K562 (cell line): Measurements from ENCODE around the gene TRAF5. TPM values are rescaled to one million over a fixed set of nuclear protein-coding genes. Genes with fewer than 3 reads are reported as not detected.

Experiments
- ATAC-seq: fragments of 200-7000 bp; cut with Tn5 transposase; 3 replicates; pipeline ENCODE4 v1.9.1; 2020; ENCODE audit warnings: moderate library complexity
- BruUV-seq: library from RNA; stranded (reverse); fragments of 400-500 nt; replicated peaks from 2 replicates; lab custom pipeline; 2021; lab: Mats Ljungman, UMichigan
- CTCF ChIA-PET: fragments of 300-600 bp; formaldehyde crosslinking; extraction: SDS; loops from one replicate; lab custom pipeline; 2021; ENCODE audit warnings: low intra/inter-chr PET ratio; lab: Yijun Ruan, JAX
- POLR2A ChIA-PET: fragments of 300-600, 350-650 bp; sonication (Branson Sonifier 250); formaldehyde crosslinking; extraction: SDS; loops from one replicate; lab custom pipeline; 2021; ENCODE audit warnings: antibody characterized with exemption, inconsistent platforms; lab: Yijun Ruan, JAX
- DNase-seq, 4 experiments: peaks; one replicate each; pipeline versions ENCODE4 v3.0.0 to v3.0.0-alpha.2; 2011 to 2018; ENCODE audit warnings: low spot score in 3 of 4, mixed read lengths in 3 of 4; ENCODE audit errors: extremely low read depth in 1 of 4
- FAIRE-seq: peaks from 2 replicates; lab custom pipeline; 2011; peaks lifted over from hg19 to GRCh38; lab: Jason Lieb, UNC
- H2AFZ ChIP-seq: 2 replicates; pipeline ENCODE4 v1.6.0; 2011; ENCODE audit warnings: low read depth, low read length, control low read depth, inconsistent platforms
- H3K27ac ChIP-seq: fragments of 200-600 bp; 3 replicates; pipeline ENCODE4 v1.8.0; 2011; ENCODE audit warnings: low read depth, mild to moderate bottlenecking, control low read depth, inconsistent platforms, low read length, moderate library complexity, mixed read lengths; ENCODE audit errors: extremely low read depth
- H3K27me3 ChIP-seq, 2 experiments: fragments of 300-600 bp in 1 of 2; 2 replicates in 1 of 2; 3 replicates in 1 of 2; pipeline versions ENCODE4 v1.6.0 to v1.8.0; 2011; ENCODE audit warnings: inconsistent platforms in 2 of 2, low read length in 2 of 2, mild to moderate bottlenecking in 1 of 2, mixed read lengths in 1 of 2, moderate library complexity in 1 of 2; ENCODE audit not compliant: control insufficient read depth in 2 of 2, insufficient read depth in 2 of 2
- H3K36me3 ChIP-seq: fragments of 300-600 bp; 3 replicates; pipeline ENCODE4 v1.8.0; 2011; ENCODE audit warnings: mild to moderate bottlenecking, low read length, inconsistent platforms; ENCODE audit not compliant: control insufficient read depth, insufficient read depth
- H3K4me1 ChIP-seq, 2 experiments: fragments of 200-600 bp in 1 of 2; replicated peaks in 1 of 2; 2 replicates in 1 of 2; 3 replicates in 1 of 2; pipeline versions ENCODE4 v1.5.1 to v1.8.0; 2011; ENCODE audit warnings: inconsistent platforms in 2 of 2, low read length in 2 of 2, mild to moderate bottlenecking in 1 of 2, mixed read lengths in 1 of 2, moderate library complexity in 1 of 2; ENCODE audit not compliant: control insufficient read depth in 2 of 2, insufficient read depth in 2 of 2
- H3K4me2 ChIP-seq: 2 replicates; pipeline ENCODE4 v1.6.1; 2011; ENCODE audit warnings: low read length, control low read depth, inconsistent platforms, mixed read lengths; ENCODE audit not compliant: insufficient read depth
- H3K4me3 ChIP-seq: fragments of 200-600 bp; sonication (generic), shearing (Covaris generic); 2 replicates; pipeline ENCODE4 v1.5.1; 2016; ENCODE audit warnings: control low read depth, inconsistent platforms
- H3K79me2 ChIP-seq: fragments of 200-600 bp; 3 replicates; pipeline ENCODE4 v1.8.0; 2011; ENCODE audit warnings: low read length, inconsistent platforms; ENCODE audit not compliant: control insufficient read depth, insufficient read depth
- H3K9ac ChIP-seq, 2 experiments: 2 replicates each; pipeline versions ENCODE4 v1.6.0 to v1.6.1; 2011; ENCODE audit warnings: low read depth in 2 of 2, low read length in 2 of 2, control low read depth in 1 of 2, inconsistent platforms in 1 of 2, mild to moderate bottlenecking in 1 of 2, mixed read lengths in 1 of 2; ENCODE audit not compliant: insufficient read depth in 1 of 2
- H3K9me1 ChIP-seq: one replicate; pipeline ENCODE4 v1.6.0; 2011; ENCODE audit warnings: inconsistent platforms, mild to moderate bottlenecking, low read length, moderate library complexity; ENCODE audit not compliant: control insufficient read depth, insufficient read depth
- H3K9me3 ChIP-seq: replicated peaks from 2 replicates; pipeline ENCODE4 v1.5.1; 2011; ENCODE audit warnings: low read depth, low read length, inconsistent platforms; ENCODE audit not compliant: control insufficient read depth, insufficient read depth
- H4K20me1 ChIP-seq: replicated peaks from 2 replicates; pipeline ENCODE4 v1.6.1; 2011; ENCODE audit warnings: low read length, inconsistent platforms, mixed read lengths; ENCODE audit not compliant: control insufficient read depth, insufficient read depth
- GATA2 ChIP-seq: sonication (generic); formaldehyde crosslinking; IDR thresholded peaks from 2 replicates; pipeline ENCODE4 v1.4.0; 2020; ENCODE audit warnings: mild to moderate bottlenecking, missing genetic modification reagents
- KDM4B ChIP-seq, 2 experiments: fragments of 450-650 bp in 1 of 2; sonication (generic) in 1 of 2; IDR thresholded peaks; 2 replicates each; pipeline ENCODE4 v1.6.1; 2016 to 2017; ENCODE audit warnings: borderline replicate concordance in 2 of 2, antibody characterized with exemption in 1 of 2, low read depth in 1 of 2, mild to moderate bottlenecking in 1 of 2
- NFIC ChIP-seq: fragments of 450-650 bp; IDR thresholded peaks from 2 replicates; pipeline ENCODE4 v1.6.1; 2017; ENCODE audit warnings: mild to moderate bottlenecking, inconsistent platforms
- PRDM10 ChIP-seq: fragments of 450-650 bp; IDR thresholded peaks from 2 replicates; pipeline ENCODE4 v1.6.1; 2018; ENCODE audit not compliant: partially characterized antibody
- TOE1 ChIP-seq, 2 experiments: fragments of 450-650 bp in 1 of 2; sonication (generic) in 1 of 2; formaldehyde crosslinking in 1 of 2; IDR thresholded peaks; 2 replicates each; pipeline versions ENCODE4 v1.7.1 to v1.8.0; 2016 to 2022; ENCODE audit warnings: borderline replicate concordance in 2 of 2, mild to moderate bottlenecking in 2 of 2, antibody characterized with exemption in 1 of 2, inconsistent platforms in 1 of 2, low read depth in 1 of 2, missing genetic modification reagents in 1 of 2, moderate library complexity in 1 of 2
- ZBTB2 ChIP-seq: fragments of 450-650 bp; IDR thresholded peaks from 2 replicates; pipeline ENCODE4 v1.6.1; 2016; ENCODE audit warnings: antibody characterized with exemption
- ZEB2 ChIP-seq: fragments of 450-650 bp; IDR thresholded peaks from 2 replicates; pipeline ENCODE4 v1.6.1; 2016
- ZNF655 ChIP-seq: fragments of 250-450 bp; sonication (Bioruptor Pico); IDR thresholded peaks from 2 replicates; pipeline ENCODE4 v1.5.0; 2021
- WGBS: fragments of 100-300 bp; shearing (Covaris generic); methylation state at CpG from one replicate; pipeline ENCODE4 v1.1.6; 2016; ENCODE audit warnings: low coverage, mixed read lengths; ENCODE audit not compliant: insufficient coverage; ENCODE audit errors: missing lambda C conversion rate; 5-methylcytosine and 5-hydroxymethylcytosine counted together
- in situ Hi-C: fragments of 300-500 bp; cut with MboI; formaldehyde crosslinking; loops from 4 replicates; pipeline ENCODE4 v1.15.0; 2018; ENCODE audit warnings: inconsistent platforms, mixed read lengths
- intact Hi-C: fragments of 100-400 bp; cut with micrococcal nuclease; formaldehyde crosslinking; loops from 2 replicates; pipeline ENCODE4 v1.14.2; 2022
- polyA plus RNA-seq, 8 experiments: library from polyadenylated mRNA; depleted of rRNA in 4 of 8; stranded (reverse) in 5 of 8; unstranded in 3 of 8; fragments of >200 nt; fragmentation: Nextera tagmentation in 2 of 8; fragmentation: Illumina TruSeq in 1 of 8; extraction: Ambion mirVana in 2 of 8; extraction: Trizol in 1 of 8; gene quantifications; 2 replicates each; pipeline versions ENCODE4 v1.2.1 to v1.2.3, GENCODE V29; 2011 to 2014; ENCODE audit warnings: inconsistent platforms in 1 of 8, missing spikeins in 1 of 8
- total RNA-seq, 7 experiments: library from RNA; depleted of rRNA in 6 of 7; stranded (reverse); fragments of >200 nt in 6 of 7; fragmentation: Illumina TruSeq in 2 of 7; extraction: Trizol in 2 of 7; gene quantifications; 2 replicates each; pipeline versions ENCODE4 v1.2.1 to v1.2.3, GENCODE V29; 2011 to 2021; ENCODE audit warnings: low replicate concordance in 1 of 7

The TRAF5 gene
- total and polyA plus RNA-seq, 9 of the 15 experiments (the other 6 are each of a cell fraction or from before 2014, with no cell fraction given), result 2.0 to 9.3 (median 5.3) TPM

GRCh38 chr1:211332036-211332616 is 5.5 kb downstream of the TRAF5 start (continued):
- TF ChIP-seq ZBTB2, result no peak
- peak; percentile 95 for TF ChIP-seq NFIC

- H2AFZ ChIP-seq, result no peak overlapping the region
- BruUV-seq, result no TSS peak
- no peak overlapping the region for H3K9ac ChIP-seq
- H3K27me3 ChIP-seq, result no peaks in the 10 kb centered on the region; a peak in 1 of 5 replicates
- no peak overlapping the region for H3K4me3 ChIP-seq
- H3K36me3 ChIP-seq, result no peaks in the 10 kb centered on the region
- H3K27ac ChIP-seq, result no peak overlapping the region
- no peaks in the 10 kb centered on the region for H3K9me3 ChIP-seq
- intact Hi-C loops, result no loop called here
- ChIA-PET CTCF (no interaction called here), POLR2A (interaction anchor here (0.6 to 1.7 kb wide), 4 partner anchors 12 to 866 kb away, joined by 3 to 4 read pairs (median 4); no protein-coding TSS in a partner anchor)
- DNase-seq (no peak), ATAC-seq (no peak), FAIRE-seq (no peak)
- in situ Hi-C loops, result no loop called here
- H3K9me1 ChIP-seq, result no peaks in the 10 kb centered on the region
- H3K79me2 ChIP-seq, result no peaks in the 10 kb centered on the region
- WGBS, result 67% methylated on average over 2 of the region's 2 CpGs
- H4K20me1 ChIP-seq, result 0 out of 2 replicates have a peak, but pooled peaks cover 3% of the 10 kb centered on the region
- TF ChIP-seq KDM4B (IDR thresholded peaks at IDR 0.05; ENCODE audit: borderline replicate concordance in 2 of 2, low read depth in 1 of 2) (no peak), ZNF655 (no peak), PRDM10 (peak; percentile 63), TOE1 (IDR thresholded peaks at IDR 0.05; ENCODE audit: borderline replicate concordance) (no peak), TOE1 (CRISPR knock-in tag; IDR thresholded peaks at IDR 0.05; ENCODE audit: borderline replicate concordance, low read depth) (no peak), GATA2 (CRISPR knock-in tag) (no peak), ZEB2 (no peak)
- H3K4me2 ChIP-seq, result no peak overlapping the region
- peaks cover 8 to 32% of the 10 kb centered on the region in 2 experiments for H3K4me1 ChIP-seq
Measured at GRCh38 chr1:211332830-211333229, 6.2 kb downstream of the TRAF5 start.
